Fibroblast of skin of left biceps (primary cell): ENCODE measurements around the gene CNTN4.
"Not testable (repeated sequence)": the region's sequence is repeated elsewhere in the genome, so short reads cannot be mapped to it uniquely, and the experiment has no call there.

Experiments
- DNase-seq, 2 experiments: peaks; one replicate each; pipeline ENCODE4 v3.0.0-alpha.2; 2013; ENCODE audit warnings: low read depth in 2 of 2

Gene CNTN4

GRCh38 chr3:2961576-2961975 lies 862.9 kb downstream of the CNTN4 start:
- no peak for DNase-seq

- no peak for DNase-seq
Measured at GRCh38 chr3:2967871-2968270, 869.2 kb downstream of the CNTN4 start.

GRCh38 chr3:2968475-2968874 lies 869.8 kb downstream of the CNTN4 start:
- DNase-seq, result no peak

- DNase-seq, result no peak
Measured at GRCh38 chr3:2976212-2976611, 877.5 kb downstream of the CNTN4 start.

- DNase-seq, result no peak
Measured at GRCh38 chr3:2976796-2977195, 878.1 kb downstream of the CNTN4 start.

- no peak for DNase-seq
Measured at GRCh38 chr3:2978977-2979732, 880.5 kb downstream of the CNTN4 start.

- DNase-seq, result no peak
Measured at GRCh38 chr3:2984005-2984830, 885.6 kb downstream of the CNTN4 start.

- no peak for DNase-seq
Measured at GRCh38 chr3:2984831-2985220, 886.2 kb downstream of the CNTN4 start.

- no peak for DNase-seq
Measured at GRCh38 chr3:2985479-2985878, 886.8 kb downstream of the CNTN4 start.

- no peak for DNase-seq
Measured at GRCh38 chr3:2992534-2992933, 893.9 kb downstream of the CNTN4 start.

GRCh38 chr3:2993130-2993529 lies 894.5 kb downstream of the CNTN4 start:
- DNase-seq, result not testable (repeated sequence)

GRCh38 chr3:2993736-2994135 lies 895.1 kb downstream of the CNTN4 start:
- no peak for DNase-seq

GRCh38 chr3:2995195-2995594 lies 896.5 kb downstream of the CNTN4 start:
- no peak for DNase-seq

GRCh38 chr3:3005146-3005744 lies 906.6 kb downstream of the CNTN4 start:
- DNase-seq, result no peak

- DNase-seq, result no peak
Measured at GRCh38 chr3:3013317-3014052, 914.8 kb downstream of the CNTN4 start.

- DNase-seq, result no peak
Measured at GRCh38 chr3:3015185-3016089, 916.8 kb downstream of the CNTN4 start.

- DNase-seq, result no peak
Measured at GRCh38 chr3:3016226-3016625, 917.6 kb downstream of the CNTN4 start.

- DNase-seq, result no peak
Measured at GRCh38 chr3:3020209-3020608, 921.5 kb downstream of the CNTN4 start.

GRCh38 chr3:3023111-3023745 lies 924.6 kb downstream of the CNTN4 start:
- no peak for DNase-seq

- DNase-seq, result no peak
Measured at GRCh38 chr3:3027976-3028567, 929.4 kb downstream of the CNTN4 start.
